ENCODE results near the gene TULP3. TPM values are rescaled to one million over a fixed set of nuclear protein-coding genes. Genes with fewer than 3 reads are reported as not detected.

The TULP3 gene
- total RNA-seq, 1 donor from 2014 or later: 7.0 TPM

DNA sequence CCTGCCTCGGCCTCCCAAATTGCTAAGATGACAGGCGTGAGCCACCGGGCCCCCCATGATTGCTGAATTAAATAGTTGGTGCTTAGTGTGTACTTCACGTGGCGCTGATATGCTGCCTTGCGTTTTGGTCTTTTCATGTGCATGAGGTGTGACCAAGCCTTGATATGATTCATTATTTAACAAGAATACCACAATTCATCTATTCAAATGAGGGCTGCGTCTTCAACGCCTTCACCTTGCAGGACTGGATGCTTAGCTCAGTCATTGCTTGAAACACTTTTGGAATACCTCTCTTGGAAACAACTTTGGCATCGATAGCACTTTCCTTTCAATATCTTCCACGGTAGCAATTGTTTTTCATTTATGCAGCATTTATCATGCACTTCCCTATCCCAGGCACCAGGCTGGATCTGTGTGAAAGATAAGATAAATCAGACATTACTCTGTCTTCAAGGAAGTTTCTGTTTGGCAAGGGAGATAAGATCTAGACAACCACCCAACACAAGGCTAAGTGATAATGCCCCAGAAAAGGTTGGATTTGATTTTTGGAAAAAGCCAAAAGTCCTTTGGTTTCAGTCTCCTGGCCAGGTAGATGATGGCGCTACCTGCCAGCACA lies 67.2 kb downstream of the TULP3 start:
- Mint-ChIP-seq H3K4me3 (peak overlapping the region; percentile 66), H3K36me3 (ENCODE audit: low read depth) (no peaks in the 10 kb centered on the region), H3K27ac (no peak overlapping the region), H3K27me3 (peaks cover 39% of the 10 kb centered on the region), H3K4me1 (peaks cover 17% of the 10 kb centered on the region), H3K9me3 (no peaks in the 10 kb centered on the region)
- TF ChIP-seq, protein P1, sequence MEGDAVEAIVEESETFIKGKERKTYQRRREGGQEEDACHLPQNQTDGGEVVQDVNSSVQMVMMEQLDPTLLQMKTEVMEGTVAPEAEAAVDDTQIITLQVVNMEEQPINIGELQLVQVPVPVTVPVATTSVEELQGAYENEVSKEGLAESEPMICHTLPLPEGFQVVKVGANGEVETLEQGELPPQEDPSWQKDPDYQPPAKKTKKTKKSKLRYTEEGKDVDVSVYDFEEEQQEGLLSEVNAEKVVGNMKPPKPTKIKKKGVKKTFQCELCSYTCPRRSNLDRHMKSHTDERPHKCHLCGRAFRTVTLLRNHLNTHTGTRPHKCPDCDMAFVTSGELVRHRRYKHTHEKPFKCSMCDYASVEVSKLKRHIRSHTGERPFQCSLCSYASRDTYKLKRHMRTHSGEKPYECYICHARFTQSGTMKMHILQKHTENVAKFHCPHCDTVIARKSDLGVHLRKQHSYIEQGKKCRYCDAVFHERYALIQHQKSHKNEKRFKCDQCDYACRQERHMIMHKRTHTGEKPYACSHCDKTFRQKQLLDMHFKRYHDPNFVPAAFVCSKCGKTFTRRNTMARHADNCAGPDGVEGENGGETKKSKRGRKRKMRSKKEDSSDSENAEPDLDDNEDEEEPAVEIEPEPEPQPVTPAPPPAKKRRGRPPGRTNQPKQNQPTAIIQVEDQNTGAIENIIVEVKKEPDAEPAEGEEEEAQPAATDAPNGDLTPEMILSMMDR (IDR thresholded peaks at IDR 0.05): no peak
- ChIA-PET POLR2A (no interaction called here), CTCF (no interaction called here)
- no peak for DNase-seq
- intact Hi-C loops (cut with micrococcal nuclease): no loop called here
- no peak for ATAC-seq (ENCODE audit: low read depth)

- ChIA-PET CTCF (no interaction called here), POLR2A (no interaction called here)
- peak overlapping the region; percentile 66 for H3K4me3 Mint-ChIP-seq
- no peaks in the 10 kb centered on the region for H3K36me3 Mint-ChIP-seq (ENCODE audit: low read depth)
- intact Hi-C loops (cut with micrococcal nuclease): no loop called here
- peaks cover 17% of the 10 kb centered on the region for H3K4me1 Mint-ChIP-seq
- no peak for ATAC-seq (ENCODE audit: low read depth)
- no peaks in the 10 kb centered on the region for H3K9me3 Mint-ChIP-seq
- TF ChIP-seq, protein P1 (IDR thresholded peaks at IDR 0.05): no peak
- DNase-seq: no peak
- H3K27me3 Mint-ChIP-seq: peaks cover 45% of the 10 kb centered on the region
- H3K27ac Mint-ChIP-seq: no peak overlapping the region
Measured at GRCh38 chr12:2958432-2959191, 67.9 kb downstream of the TULP3 start.

- intact Hi-C loops (cut with micrococcal nuclease): no loop called here
- H3K27me3 Mint-ChIP-seq: peaks cover 49% of the 10 kb centered on the region
- POLR2A ChIA-PET: no interaction called here
- peak within 1 kb of the TSS; percentile 76 for H3K4me3 Mint-ChIP-seq
- H3K36me3 Mint-ChIP-seq (ENCODE audit: low read depth): no peaks in the 10 kb centered on the region
- no peaks in the 10 kb centered on the region for H3K9me3 Mint-ChIP-seq
- no peak within 1 kb of the TSS for H3K27ac Mint-ChIP-seq
- H3K4me1 Mint-ChIP-seq: peaks cover 17% of the 10 kb centered on the region
- TF ChIP-seq, protein P1 (IDR thresholded peaks at IDR 0.05): no peak
- ATAC-seq (ENCODE audit: low read depth) (no peak), DNase-seq (no peak)
- CTCF ChIA-PET: no interaction called here
Measured at GRCh38 chr12:2959192-2959504, 68.5 kb downstream of the TULP3 start, which contains the start of gene TEAD4. Gene TEAD4, plus strand, starts transcription at chr12:2959397.

- TF ChIP-seq, protein P1 (IDR thresholded peaks at IDR 0.05): no peak
- peaks cover 17% of the 10 kb centered on the region for H3K4me1 Mint-ChIP-seq
- ATAC-seq (ENCODE audit: low read depth): no peak
- H3K4me3 Mint-ChIP-seq: peak overlapping the region; percentile 76
- H3K9me3 Mint-ChIP-seq: no peaks in the 10 kb centered on the region
- peaks cover 51% of the 10 kb centered on the region for H3K27me3 Mint-ChIP-seq
- CTCF ChIA-PET: no interaction called here
- DNase-seq: no peak
- H3K27ac Mint-ChIP-seq: no peak overlapping the region
- POLR2A ChIA-PET: no interaction called here
- intact Hi-C loops (cut with micrococcal nuclease): no loop called here
- H3K36me3 Mint-ChIP-seq (ENCODE audit: low read depth): no peaks in the 10 kb centered on the region
Measured at GRCh38 chr12:2959505-2960389, 69.1 kb downstream of the TULP3 start.

Data from activated B cell treated with CpG ODN at 0.5 μM for 24 hours (primary cell).